NCI-H1092 treated with DMSO at 0.1 percent for 48 hours (cell line): ENCODE results near the gene STXBP1.

Experiments
- DNase-seq: peaks from one replicate; lab custom pipeline; 2025; lab: John Stamatoyannopoulos, UW

STXBP1 gene

GRCh38 chr9:127715470-127716337 is 103.6 kb downstream of the STXBP1 start, which contains the start of the genes PTRH1 and TTC16:
PTRH1 (minus strand) TSS chr9:127715663; CDS start chr9:127715639, 24 bp downstream.
TTC16 (plus strand) TSS chr9:127716079; CDS start chr9:127716146, 67 bp downstream.
- peak; percentile 91 for DNase-seq

GRCh38 chr9:127716412-127716811 is 104.3 kb downstream of the STXBP1 start:
- no peak for DNase-seq

- DNase-seq, result peak; percentile 38
These were observed 105.7 kb downstream of the STXBP1 start for GRCh38 chr9:127717766-127718165.

- no peak for DNase-seq
These were observed 108.2 kb downstream of the STXBP1 start for GRCh38 chr9:127720031-127720864.

- no peak for DNase-seq
These were observed 108.8 kb downstream of the STXBP1 start for GRCh38 chr9:127720865-127721227.

GRCh38 chr9:127721391-127721821 is 109.3 kb downstream of the STXBP1 start:
- DNase-seq, result no peak

GRCh38 chr9:127722055-127722745 is 110.1 kb downstream of the STXBP1 start:
- no peak for DNase-seq

- DNase-seq, result no peak
These were observed 110.9 kb downstream of the STXBP1 start for GRCh38 chr9:127723013-127723412.

- DNase-seq, result no peak
These were observed 111.4 kb downstream of the STXBP1 start for GRCh38 chr9:127723444-127723843.

- DNase-seq, result peak; percentile 42
These were observed 111.9 kb downstream of the STXBP1 start for GRCh38 chr9:127724012-127724411.

- no peak for DNase-seq
These were observed 114.8 kb downstream of the STXBP1 start for GRCh38 chr9:127726871-127727270.

GRCh38 chr9:127728808-127729207 is 116.7 kb downstream of the STXBP1 start:
- DNase-seq, result no peak

- no peak for DNase-seq
These were observed 117.6 kb downstream of the STXBP1 start for GRCh38 chr9:127729522-127730256.

- no peak for DNase-seq
These were observed 118.2 kb downstream of the STXBP1 start for GRCh38 chr9:127730262-127730661.

GRCh38 chr9:127730799-127731410 is 118.8 kb downstream of the STXBP1 start:
- DNase-seq, result no peak

GRCh38 chr9:127731938-127732337 is 119.9 kb downstream of the STXBP1 start:
- no peak for DNase-seq

- DNase-seq, result no peak
These were observed 120.4 kb downstream of the STXBP1 start for GRCh38 chr9:127732444-127732843.

GRCh38 chr9:127733614-127734013 is 121.5 kb downstream of the STXBP1 start:
- no peak for DNase-seq

- DNase-seq, result no peak
These were observed 122.2 kb downstream of the STXBP1 start for GRCh38 chr9:127734247-127734746.

- peak; percentile 97 for DNase-seq
These were observed 122.9 kb downstream of the STXBP1 start, which contains the start of gene TOR2A for GRCh38 chr9:127734747-127735529. TOR2A (minus strand) TSS chr9:127735294; CDS start chr9:127735270, 24 bp downstream.
